NCI-H1436 (cell line): ENCODE data around the gene DAG1.

Experiments used
- DNase-seq: peaks from one replicate; lab custom pipeline; 2025; lab: John Stamatoyannopoulos, UW

Gene DAG1

DNA sequence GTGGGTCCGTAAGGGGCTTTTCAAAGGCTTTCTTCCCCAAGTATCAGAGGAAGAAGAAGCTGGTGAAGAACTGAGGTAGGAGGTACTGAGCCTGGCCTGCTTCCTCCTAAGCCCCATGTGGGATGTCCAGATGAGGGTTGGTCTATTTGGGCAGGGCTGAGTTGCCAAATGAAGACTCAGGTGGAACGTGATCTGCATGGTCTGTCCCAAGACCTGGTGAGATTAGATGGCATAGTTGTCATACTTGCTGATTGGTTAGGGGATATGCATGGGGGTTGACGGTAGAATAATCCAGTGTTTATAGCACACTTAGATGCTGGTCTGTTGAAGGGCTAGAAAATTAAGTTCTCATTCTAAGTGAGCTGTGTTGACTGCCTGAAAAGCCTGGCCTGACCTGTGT is 47.9 kb downstream of the DAG1 start:
- DNase-seq: no peak

DNA sequence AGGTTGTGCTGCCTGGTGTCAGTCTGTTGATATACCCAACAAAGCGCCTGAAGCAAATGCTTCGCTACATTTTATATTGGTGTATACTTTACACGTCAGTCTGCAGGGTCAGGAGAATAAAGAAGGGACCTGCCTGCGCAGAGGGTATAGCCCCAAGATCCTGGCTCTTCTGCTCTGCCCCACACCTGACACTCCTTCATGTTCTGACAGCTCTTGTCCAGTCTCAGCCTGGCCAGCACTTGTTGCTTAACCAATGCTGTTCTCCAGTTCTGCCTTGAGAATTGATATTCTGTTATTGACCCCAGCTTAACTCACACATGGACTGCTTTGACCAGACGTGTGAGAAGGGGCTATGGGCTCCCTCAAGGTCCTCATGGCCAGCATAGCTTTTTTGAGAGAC is 48.4 kb downstream of the DAG1 start:
- DNase-seq: no peak

DNA sequence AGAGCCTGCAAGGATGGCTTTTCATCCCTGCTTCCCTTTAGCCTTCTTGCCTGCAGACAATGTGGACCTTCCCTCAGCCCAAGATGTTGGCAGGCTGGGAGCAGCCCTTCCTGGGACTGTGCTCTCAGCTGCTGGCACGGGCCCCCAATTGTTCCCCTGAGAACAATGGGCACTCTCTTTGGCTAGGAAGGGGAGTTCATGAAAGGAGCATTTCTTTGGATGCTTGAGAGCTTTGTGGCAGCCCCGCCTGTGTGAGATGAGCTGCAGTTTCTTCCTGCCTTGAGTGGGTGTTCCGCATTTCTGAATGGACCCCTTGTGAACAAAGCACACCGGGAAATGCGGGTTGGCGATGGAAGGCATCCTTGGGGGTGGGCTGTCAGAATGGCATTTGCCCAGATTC is 49.2 kb downstream of the DAG1 start:
- no peak for DNase-seq

DNA sequence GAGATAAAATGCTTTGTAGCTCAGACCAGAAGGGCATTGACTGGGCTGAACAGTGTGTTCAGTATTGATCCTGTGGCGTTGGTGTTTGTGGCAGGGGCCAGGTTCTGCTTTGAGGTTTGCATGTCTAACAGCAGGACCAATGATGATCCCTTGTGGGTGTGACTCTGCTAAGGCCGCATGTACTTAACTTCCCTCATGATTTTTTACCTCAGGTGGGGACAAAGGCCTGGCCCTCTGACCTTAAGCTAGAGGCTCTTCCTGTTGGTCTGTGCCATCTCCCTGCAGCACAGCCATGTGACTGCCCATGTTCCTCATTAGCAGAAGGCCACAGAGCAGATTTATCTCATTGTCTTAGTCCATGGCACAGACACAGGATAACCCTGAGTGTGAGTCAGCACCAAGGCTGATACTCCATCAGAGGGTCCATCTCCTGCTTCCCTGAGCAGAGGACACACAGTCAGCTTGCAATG is 49.9 kb downstream of the DAG1 start:
- no peak for DNase-seq

DNA sequence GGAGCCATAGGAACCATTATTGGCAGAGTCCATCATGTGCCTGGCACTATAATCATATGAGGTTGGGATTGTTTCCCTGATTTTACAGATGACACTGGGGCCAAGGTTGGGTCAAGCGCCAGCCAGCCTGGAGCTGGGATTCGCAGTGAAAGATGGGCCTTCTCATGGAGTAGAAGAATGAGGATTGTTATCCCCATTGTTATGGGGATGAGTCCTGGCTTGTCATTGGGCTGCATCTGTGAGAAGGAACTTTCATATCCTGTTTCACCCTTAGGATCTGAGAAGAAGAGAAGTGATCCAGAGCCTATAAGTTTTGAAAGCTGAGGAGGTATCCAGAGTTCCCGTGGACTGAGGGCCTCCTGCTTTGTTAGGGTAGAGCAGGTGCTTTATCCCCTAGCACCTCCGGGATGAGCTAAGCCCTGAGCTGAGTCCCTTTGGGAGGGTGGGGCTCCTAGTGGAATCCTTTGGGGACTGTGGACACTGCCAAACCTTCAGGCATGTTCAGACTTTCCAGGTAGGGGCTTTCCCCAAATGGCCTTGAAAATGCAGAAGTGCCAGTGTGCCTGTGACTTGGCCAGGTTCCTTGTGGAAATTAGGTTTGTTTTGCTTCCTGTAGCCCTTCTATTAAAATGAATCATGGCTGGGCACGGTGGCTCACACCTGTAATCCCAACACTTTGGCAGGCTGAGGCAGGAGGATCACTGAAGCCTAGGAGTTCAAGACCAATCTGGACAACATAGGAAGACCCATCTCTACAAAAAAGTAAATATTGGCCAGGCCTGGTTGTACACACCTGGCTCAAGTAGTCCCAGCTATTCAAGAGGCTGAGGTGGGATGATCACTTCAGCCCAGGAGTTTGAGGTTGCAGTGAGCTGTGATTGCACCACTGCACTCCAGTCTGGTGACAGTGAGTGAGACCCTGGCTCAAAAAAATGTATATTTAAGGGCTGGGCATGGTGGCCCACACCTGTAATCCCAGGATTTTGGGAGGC is 54.0 kb downstream of the DAG1 start:
- no peak for DNase-seq

DNA sequence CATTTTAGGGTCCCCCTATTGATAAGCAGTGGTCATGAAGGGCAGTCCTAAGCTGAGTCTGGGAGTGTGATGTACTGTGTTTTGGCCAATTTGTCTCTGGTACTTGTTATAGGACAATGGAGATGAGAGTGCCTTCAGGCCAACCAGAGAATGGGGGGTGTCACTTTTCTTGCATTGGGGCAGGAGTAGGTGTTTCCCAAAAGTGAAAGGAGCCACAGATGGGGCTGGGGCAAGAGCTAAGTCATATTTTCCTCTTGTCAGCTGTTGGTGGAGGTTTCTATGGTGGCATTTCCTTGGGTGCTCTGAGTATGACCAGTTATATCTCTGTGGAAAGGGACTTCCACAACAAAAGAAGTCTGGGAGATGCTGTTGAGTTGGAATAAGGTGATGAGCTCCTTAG is 59.5 kb downstream of the DAG1 start:
- DNase-seq: no peak

DNA sequence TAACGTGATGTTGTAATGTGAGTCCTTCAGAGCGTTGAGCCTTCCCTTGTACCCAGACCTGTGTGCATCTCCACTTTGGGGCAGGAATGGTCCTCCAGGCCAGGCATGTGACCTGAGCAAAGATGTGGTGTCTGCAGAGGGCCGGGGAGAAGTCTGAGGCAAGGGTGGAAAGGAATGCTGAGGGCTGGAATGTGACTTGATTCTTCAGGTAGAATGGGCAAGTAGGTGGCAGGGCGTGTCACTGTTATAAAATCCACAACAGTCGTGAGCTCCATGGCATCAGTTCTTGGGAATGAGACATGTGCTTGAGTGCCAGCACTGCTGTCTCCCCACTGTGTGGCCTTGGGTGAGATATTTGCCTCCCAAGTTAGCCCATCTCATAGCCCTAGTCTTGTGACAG is 60.2 kb downstream of the DAG1 start:
- no peak for DNase-seq

DNA sequence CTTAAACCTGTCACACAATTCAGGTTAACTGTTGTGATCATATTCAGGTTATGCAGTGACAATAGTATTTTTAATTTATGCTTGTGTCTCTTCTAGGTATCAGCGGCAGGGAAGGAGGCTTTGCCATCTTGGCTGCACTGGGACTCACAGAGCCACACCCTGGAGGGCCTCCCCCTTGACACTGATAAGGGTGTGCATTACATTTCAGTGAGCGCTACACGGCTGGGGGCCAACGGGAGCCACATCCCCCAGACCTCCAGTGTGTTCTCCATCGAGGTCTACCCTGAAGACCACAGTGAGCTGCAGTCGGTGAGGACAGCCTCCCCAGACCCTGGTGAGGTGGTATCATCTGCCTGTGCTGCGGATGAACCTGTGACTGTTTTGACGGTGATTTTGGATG is 60.6 kb downstream of the DAG1 start:
- no peak for DNase-seq

DNA sequence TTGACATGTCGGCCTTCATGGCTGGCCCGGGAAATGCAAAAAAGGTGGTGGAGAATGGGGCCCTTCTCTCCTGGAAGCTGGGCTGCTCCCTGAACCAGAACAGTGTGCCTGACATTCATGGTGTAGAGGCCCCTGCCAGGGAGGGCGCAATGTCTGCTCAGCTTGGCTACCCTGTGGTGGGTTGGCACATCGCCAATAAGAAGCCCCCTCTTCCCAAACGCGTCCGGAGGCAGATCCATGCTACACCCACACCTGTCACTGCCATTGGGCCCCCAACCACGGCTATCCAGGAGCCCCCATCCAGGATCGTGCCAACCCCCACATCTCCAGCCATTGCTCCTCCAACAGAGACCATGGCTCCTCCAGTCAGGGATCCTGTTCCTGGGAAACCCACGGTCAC is 61.2 kb downstream of the DAG1 start:
- DNase-seq: no peak

DNA sequence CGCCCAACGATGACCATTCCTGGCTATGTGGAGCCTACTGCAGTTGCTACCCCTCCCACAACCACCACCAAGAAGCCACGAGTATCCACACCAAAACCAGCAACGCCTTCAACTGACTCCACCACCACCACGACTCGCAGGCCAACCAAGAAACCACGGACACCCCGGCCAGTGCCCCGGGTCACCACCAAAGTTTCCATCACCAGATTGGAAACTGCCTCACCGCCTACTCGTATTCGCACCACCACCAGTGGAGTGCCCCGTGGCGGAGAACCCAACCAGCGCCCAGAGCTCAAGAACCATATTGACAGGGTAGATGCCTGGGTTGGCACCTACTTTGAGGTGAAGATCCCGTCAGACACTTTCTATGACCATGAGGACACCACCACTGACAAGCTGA is 61.6 kb downstream of the DAG1 start:
- DNase-seq: no peak

DNA sequence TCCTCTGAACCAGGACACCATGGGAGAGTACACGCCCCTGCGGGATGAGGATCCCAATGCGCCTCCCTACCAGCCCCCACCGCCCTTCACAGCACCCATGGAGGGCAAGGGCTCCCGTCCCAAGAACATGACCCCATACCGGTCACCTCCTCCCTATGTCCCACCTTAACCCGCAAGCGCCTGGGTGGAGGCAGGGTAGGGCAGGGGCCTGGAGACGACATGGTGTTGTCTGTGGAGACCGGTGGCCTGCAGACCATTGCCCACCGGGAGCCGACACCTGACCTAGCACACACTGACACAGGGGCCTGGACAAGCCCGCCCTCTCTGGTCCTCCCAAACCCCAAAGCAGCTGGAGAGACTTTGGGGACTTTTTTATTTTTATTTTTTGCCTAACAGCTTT is 63.0 kb downstream of the DAG1 start:
- DNase-seq: no peak

DNA sequence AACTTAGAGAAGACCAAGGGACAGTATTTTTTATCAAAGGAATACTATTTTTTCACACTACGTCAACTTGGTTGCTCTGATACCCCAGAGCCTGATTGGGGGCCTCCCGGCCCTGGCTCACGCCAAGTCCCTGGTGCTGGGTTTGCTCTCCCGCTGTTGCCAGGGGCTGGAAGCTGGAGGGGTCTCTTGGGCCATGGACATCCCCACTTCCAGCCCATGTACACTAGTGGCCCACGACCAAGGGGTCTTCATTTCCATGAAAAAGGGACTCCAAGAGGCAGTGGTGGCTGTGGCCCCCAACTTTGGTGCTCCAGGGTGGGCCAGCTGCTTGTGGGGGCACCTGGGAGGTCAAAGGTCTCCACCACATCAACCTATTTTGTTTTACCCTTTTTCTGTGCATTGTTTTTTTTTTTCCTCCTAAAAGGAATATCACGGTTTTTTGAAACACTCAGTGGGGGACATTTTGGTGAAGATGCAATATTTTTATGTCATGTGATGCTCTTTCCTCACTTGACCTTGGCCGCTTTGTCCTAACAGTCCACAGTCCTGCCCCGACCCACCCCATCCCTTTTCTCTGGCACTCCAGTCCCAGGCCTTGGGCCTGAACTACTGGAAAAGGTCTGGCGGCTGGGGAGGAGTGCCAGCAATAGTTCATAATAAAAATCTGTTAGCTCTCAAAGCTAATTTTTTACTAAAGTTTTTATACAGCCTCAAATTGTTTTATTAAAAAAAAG is 63.9 kb downstream of the DAG1 start:
- no peak for DNase-seq

DNA sequence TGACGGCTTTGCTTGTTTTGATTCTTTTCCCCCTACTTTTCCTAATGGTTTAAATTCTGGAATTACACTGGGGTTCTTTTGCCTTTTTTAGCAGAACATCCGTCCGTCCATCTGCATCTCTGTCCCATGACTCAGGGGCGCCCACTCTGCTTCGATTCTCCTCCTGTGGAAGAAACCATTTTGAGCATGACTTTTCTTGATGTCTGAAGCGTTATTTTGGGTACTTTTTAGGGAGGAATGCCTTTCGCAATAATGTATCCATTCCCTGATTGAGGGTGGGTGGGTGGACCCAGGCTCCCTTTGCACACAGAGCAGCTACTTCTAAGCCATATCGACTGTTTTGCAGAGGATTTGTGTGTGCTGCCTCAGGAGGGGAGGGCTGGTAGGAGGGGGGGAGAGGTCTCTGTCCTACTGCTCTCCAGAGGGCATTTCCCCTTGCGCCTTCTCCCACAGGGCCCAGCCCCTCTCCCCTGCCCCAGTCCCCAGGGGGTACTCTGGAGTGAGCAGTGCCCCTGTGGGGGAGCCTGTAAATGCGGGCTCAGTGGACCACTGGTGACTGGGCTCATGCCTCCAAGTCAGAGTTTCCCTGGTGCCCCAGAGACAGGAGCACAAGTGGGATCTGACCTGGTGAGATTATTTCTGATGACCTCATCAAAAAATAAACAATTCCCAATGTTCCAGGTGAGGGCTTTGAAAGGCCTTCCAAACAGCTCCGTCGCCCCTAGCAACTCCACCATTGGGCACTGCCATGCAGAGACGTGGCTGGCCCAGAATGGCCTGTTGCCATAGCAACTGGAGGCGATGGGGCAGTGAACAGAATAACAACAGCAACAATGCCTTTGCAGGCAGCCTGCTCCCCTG is 64.7 kb downstream of the DAG1 start:
- no peak for DNase-seq

DNA sequence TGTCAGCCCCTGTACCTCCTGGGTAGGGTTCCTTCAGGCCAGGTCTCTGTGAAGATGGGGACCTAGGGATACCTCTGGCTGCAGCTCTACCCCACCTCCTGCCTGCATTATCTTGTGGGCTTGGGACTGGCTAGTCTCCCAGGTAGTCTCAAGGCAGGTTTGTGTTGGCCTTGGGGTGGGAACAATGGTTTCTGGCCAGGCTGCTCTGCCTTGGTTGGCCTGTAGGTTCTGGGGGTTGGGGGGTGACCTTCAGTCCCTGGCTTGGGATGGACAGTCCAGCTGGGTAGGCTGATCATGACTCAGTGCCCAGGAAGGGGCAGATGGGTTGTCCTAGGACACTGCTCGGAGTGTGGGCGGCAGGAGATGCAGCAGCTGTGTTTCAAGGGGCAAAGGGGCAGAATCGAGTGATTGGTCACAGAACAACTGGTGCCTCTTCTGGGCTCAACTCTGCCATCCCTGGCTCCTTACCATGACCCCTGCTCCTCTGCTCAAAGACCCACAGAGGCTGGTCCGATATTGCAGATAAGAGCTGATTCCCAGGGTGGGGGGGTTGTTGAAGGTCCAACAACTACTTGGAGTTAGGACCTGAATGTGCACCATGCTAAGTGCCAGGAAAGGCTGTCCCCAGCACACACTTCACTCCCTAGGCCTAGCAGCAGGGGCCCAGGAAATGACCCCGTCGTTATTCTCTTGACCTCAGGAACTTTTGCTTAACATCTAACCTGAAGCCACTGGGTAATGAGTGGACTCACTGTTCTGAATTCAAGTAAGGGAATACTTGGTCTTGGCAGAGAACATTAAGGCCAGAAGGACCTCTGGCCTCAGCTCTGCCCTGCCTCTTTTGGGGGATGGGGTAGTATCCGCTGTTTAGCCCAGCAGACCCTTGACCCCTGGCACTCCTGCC is 66.2 kb downstream of the DAG1 start:
- DNase-seq: no peak

DNA sequence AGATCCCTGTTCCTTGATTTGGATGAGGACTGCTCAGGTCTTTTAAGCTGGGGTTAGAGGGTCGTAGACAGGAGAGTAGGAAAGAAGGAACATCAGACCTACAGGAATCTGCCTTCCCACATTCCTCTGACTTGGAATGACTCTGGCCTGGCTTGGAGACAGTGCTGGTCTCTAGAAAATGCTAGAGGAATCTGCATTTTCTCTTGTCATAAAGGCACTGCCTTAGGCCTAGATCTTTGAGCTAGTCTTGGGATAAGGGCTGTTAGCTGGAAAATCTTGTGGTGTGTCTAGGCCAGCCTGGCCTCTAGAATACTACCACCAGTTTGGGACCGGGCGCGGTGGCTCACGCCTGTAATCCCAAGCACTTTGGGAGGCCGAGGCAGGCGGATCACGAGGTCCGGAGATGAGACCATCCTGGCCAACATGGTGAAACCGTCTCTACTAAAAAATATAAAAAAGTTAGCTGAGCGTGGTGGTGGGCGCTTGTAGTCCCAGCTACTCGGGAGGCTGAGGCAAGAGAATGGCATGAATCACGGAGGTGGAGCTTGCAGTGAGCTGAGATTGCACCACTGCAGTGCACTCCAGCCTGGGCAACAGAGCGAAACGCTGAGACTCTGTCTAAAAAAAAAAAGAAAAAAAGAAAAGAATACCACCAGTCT is 66.9 kb downstream of the DAG1 start:
- no peak for DNase-seq

DNA sequence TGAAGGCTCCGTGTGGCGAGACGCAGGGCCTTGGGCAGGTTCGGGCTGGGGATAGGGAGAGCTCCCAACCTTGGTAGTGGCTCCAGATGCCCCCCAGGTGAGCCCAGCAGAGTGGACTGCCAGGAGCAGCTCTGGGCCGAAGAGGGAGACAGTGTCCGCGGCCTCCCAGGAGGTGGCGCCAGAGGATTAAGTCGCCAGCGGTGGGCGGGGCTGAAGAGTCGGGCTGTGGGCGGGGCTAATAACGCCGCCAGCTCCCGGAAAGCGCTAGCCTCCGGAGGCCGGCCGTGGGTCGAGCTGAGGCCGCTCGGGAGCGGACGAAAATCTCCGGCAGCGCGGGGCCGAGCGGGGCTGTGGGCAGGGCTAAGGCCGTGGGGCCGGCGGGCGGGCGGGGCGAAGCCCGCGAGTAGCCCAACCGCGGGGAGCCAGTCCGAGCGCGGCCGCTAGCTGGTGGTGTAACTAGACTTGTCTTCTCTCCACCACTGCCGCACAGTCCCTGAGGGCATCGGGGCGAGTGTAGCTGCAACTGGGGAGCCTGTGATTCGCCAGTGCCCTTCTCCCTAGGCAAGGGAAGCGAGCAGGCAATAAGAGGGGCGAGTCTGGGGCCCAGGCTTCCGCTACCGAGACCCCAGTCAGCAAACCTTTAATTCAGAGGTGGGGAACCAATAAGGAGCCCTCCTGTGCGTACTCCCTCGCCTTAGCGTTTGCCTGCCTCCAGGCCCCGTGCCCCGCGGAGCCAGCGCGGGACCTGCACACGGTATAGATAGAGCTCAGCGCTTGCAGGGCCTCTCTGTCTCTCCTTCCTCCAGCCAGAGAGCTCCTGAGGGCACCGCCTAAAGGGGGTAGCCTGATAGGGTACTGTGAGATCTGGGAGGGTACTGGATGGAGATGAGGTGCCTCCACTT is 69.8 kb downstream of the DAG1 start:
- peak; percentile 72 for DNase-seq

DNA sequence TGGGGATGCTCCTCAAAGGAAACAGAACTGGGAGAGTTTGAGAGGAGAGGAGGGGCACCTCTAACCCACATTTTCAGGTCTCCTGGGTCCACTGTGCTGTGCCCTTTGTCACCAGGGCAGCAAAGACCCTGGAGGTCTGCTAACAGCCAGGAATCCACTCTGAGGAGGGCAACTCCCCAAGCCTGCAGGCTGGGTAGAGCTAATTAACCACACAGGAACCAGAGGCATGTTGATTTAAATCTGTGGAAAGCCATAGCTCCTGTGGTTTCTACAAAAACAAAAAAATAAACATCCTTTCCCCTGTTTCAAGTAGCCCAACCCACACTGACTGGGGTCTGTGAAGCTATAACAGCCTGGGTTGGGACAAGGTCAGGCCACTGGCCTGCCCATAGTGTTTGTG is 82.0 kb downstream of the DAG1 start:
- DNase-seq: no peak

DNA sequence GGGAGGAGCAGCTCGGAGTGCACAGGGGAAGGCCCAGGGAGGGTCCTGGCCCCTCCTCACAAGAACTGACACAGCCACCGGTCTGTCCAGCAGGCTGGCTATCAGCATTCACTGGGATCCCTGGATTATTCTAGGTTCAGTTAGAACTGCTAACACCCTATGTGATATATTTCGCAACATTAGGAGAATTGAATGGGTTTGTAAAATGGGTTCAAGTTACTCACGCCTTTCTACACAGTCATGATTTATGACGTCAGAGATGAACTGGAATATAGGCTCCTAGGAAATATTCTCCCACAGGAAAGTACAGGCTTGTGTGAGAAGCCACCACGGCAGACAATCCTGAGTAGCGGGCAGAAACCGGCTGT is 83.2 kb downstream of the DAG1 start:
- no peak for DNase-seq
